PC-3 (cell line): ENCODE data around the gene SMIM44. TPM values are rescaled to one million over a fixed set of nuclear protein-coding genes. Genes with fewer than 3 reads are reported as not detected.

Experiments used
- ATAC-seq: fragments of 200-7000 bp; cut with Tn5 transposase; 2 replicates; pipeline ENCODE4 v1.9.1; 2020; ENCODE audit warnings: mild to moderate bottlenecking, moderate library complexity
- BruUV-seq: library from RNA; stranded (reverse); fragments of 400-500 nt; replicated peaks from 2 replicates; lab custom pipeline; 2021; lab: Mats Ljungman, UMichigan
- CTCF ChIA-PET: fragments of 300-600 bp; sonication (Branson Sonifier 250); formaldehyde crosslinking; loops from one replicate; lab custom pipeline; 2022; ENCODE audit warnings: antibody characterized with exemption; lab: Charles Lee
- POLR2A ChIA-PET: fragments of 300-600 bp; sonication (Branson Sonifier 250); formaldehyde crosslinking; loops from one replicate; lab custom pipeline; 2022; ENCODE audit warnings: antibody characterized with exemption; ENCODE audit not compliant: unreplicated experiment; lab: Charles Lee
- DNase-seq: peaks from one replicate; pipeline ENCODE4 v3.0.0-alpha.2; 2015
- H2AFZ ChIP-seq: fragments of 300-600 bp; sonication (generic); 2 replicates; pipeline ENCODE4 v1.6.0; 2016; ENCODE audit warnings: antibody characterized with exemption, low read length
- H3F3A ChIP-seq: fragments of 300-600 bp; sonication (generic); one replicate; pipeline ENCODE4 v1.6.0; 2017; ENCODE audit warnings: antibody characterized with exemption, low read length, control low read depth, mild to moderate bottlenecking; ENCODE audit not compliant: unreplicated experiment
- H3K27ac ChIP-seq: fragments of 300-600 bp; sonication (generic); 2 replicates; pipeline ENCODE4 v1.5.1; 2016; ENCODE audit warnings: mild to moderate bottlenecking, low read length
- H3K27me3 ChIP-seq: fragments of 300-600 bp; sonication (generic); 2 replicates; pipeline ENCODE4 v1.6.1; 2016; ENCODE audit warnings: low read length, mixed read lengths
- H3K36me3 ChIP-seq: fragments of 300-600 bp; sonication (generic); 2 replicates; pipeline ENCODE4 v1.6.1; 2016; ENCODE audit warnings: low read depth, mixed run types, low read length, mixed read lengths
- H3K4me1 ChIP-seq: fragments of 300-600 bp; sonication (generic); 2 replicates; pipeline ENCODE4 v1.5.1; 2016; ENCODE audit warnings: low read length; ENCODE audit not compliant: insufficient read depth
- H3K4me2 ChIP-seq: fragments of 300-600 bp; sonication (generic); 2 replicates; pipeline ENCODE4 v1.6.0; 2016; ENCODE audit warnings: low read length
- H3K4me3 ChIP-seq: fragments of 300-600 bp; sonication (generic); 2 replicates; pipeline ENCODE4 v1.5.1; 2016; ENCODE audit warnings: mild to moderate bottlenecking, low read length, mixed read lengths
- H3K79me2 ChIP-seq: fragments of 300-600 bp; sonication (generic); 2 replicates; pipeline ENCODE4 v1.6.1; 2017; ENCODE audit warnings: low read length, mixed read lengths
- H3K9ac ChIP-seq: fragments of 300-600 bp; sonication (generic); 2 replicates; pipeline ENCODE4 v1.6.0; 2016; ENCODE audit warnings: mild to moderate bottlenecking, low read length
- H3K9me2 ChIP-seq: fragments of 300-600 bp; sonication (generic); replicated peaks from 2 replicates; pipeline ENCODE4 v1.6.1; 2016; ENCODE audit warnings: mixed run types, low read length, mixed read lengths
- H3K9me3 ChIP-seq: fragments of 300-600 bp; sonication (generic); 2 replicates; pipeline ENCODE4 v1.6.1; 2016; ENCODE audit warnings: low read length, mixed read lengths
- H4K20me1 ChIP-seq: fragments of 300-600 bp; sonication (generic); 2 replicates; pipeline ENCODE4 v1.6.1; 2016; ENCODE audit warnings: low read length, mixed read lengths
- EZH2 ChIP-seq: fragments of 300-600 bp; sonication (generic); IDR thresholded peaks from one replicate; pipeline ENCODE4 v1.6.1; 2017; ENCODE audit warnings: antibody characterized with exemption, mild to moderate bottlenecking, low read length; ENCODE audit not compliant: unreplicated experiment
- EZH2phosphoT487 ChIP-seq: fragments of 300-600 bp; sonication (generic); IDR thresholded peaks from 2 replicates; pipeline ENCODE4 v1.6.1; 2018; ENCODE audit warnings: mild to moderate bottlenecking, antibody characterized with exemption, low read length, borderline replicate concordance
- intact Hi-C: fragments of 100-400 bp; cut with micrococcal nuclease; formaldehyde crosslinking; loops from 2 replicates; pipeline ENCODE4 v1.9.0; 2023
- total RNA-seq: library from RNA; depleted of rRNA; stranded (reverse); fragments of >200 nt; gene quantifications from 2 replicates; pipeline ENCODE4 v1.2.3, GENCODE V29; 2014
- TF ChIP-seq, protein P1 (sequence below): fragments of 300-600 bp; sonication (generic); conservative IDR thresholded peaks from 2 replicates; pipeline ENCODE4 v1.5.1; 2017; ENCODE audit warnings: antibody characterized with exemption, low read depth, mild to moderate bottlenecking, low read length

The SMIM44 gene
- total RNA-seq, 1 experiment from 2014 or later: not detected

DNA sequence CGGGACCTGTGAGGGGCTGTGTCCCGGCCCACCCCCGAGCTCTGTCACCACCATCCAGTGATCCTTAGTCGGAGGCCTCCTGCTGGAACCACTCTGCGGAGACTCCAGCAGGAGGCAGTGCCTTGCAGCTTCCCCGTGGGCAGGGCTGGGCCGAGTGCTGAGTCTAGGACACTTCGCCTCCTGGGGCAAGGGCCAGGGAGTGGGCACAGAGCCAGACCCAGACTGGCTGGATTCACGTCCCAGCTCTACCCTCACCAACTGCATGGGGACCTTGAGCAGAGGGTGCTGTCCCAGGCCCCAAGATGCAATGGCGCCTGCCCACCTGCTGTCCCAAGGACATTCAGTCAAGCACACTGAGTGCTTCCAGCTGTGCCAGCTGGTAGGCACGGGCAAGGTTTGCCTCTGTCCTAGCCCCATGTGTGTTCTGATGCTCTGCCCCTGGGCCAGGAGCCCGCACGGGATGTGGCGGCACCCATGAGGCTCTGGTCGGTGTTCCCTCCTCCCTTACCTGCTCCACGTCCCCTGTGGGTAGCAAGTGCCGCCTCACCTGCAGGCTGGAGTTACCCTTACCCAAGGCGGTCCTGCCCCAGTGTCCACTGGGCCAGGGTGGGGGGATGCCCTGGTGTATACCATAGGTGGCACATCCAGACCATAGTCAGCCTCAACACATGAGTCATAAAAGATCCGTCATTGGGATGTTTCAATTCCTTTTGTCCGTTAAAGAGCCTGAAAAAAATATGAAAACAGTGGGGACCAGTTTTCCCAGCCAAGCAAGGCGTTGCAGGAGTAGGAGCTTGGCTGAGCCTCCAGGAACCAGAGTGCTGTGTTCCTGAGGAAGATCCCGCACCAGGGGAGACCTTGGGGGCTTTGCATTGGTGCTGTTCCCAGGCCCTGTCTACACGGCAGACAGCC is 30.2 kb upstream of the SMIM44 start:
- no peaks in the 10 kb centered on the region for H3K9me2 ChIP-seq
- H3K27me3 ChIP-seq: no peaks in the 10 kb centered on the region
- H3K27ac ChIP-seq: no peak overlapping the region
- H3K4me3 ChIP-seq: no peak overlapping the region
- no peak overlapping the region for H3K9ac ChIP-seq
- ATAC-seq (no peak), DNase-seq (no peak)
- peaks cover 17% of the 10 kb centered on the region for H3K4me1 ChIP-seq
- H3K79me2 ChIP-seq: peaks cover 100% of the 10 kb centered on the region
- ChIA-PET CTCF (no interaction called here), POLR2A (no interaction called here)
- no peaks in the 10 kb centered on the region for H3K9me3 ChIP-seq
- H3K4me2 ChIP-seq: no peak overlapping the region
- H3K36me3 ChIP-seq: no peaks in the 10 kb centered on the region; the same call in 1 of the 2 replicates
- H4K20me1 ChIP-seq: peaks cover 36% of the 10 kb centered on the region; the same call in 1 of the 2 replicates
- H3F3A ChIP-seq: no peaks in the 10 kb centered on the region
- no peak overlapping the region for H2AFZ ChIP-seq
- intact Hi-C loops: no loop called here
- BruUV-seq: no TSS peak
- TF ChIP-seq EZH2 (no peak), EZH2phosphoT487 (no peak)

DNA sequence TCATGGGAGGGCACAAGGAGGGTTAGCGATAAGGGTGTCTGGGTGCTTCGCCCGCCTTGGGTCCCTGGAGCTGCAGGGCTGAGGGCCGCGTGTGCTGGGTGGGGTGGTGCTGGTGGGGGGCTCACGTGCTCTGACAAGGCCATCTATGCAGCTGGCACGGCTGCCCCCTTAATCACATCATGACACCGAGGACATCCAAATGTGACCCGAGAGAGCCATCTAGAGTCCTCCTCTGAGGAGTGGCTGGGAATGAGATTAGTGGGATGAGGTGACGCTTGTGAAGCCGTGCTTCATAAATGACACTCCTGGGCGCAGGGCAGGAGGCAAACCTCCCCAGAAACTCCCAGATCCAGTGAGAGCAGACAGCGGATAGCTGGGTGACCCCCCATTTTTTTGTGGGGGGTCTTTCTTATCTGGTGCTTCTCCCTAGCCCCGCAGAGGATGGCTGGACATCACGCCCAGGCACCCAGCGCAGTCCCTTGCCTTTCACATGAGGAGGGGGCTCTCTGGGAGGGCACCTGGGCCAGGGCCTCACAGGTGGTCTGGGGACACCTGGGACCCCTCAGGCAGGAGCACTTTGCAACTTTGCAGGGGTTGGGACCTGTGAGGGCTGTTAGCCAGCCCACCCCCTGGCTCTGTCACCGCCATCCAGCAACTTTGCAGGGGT is 29.5 kb upstream of the SMIM44 start:
- Histone ChIP-seq H2AFZ (no peak overlapping the region), H3K9me3 (no peaks in the 10 kb centered on the region), H3K27me3 (no peaks in the 10 kb centered on the region), H3K4me1 (peaks cover 20% of the 10 kb centered on the region), H3K9ac (no peak overlapping the region), H3K27ac (no peak overlapping the region), H3F3A (no peaks in the 10 kb centered on the region), H3K79me2 (peaks cover 99% of the 10 kb centered on the region), H4K20me1 (peaks cover 38% of the 10 kb centered on the region; the same call in 1 of the 2 replicates), H3K4me2 (no peak overlapping the region), H3K9me2 (no peaks in the 10 kb centered on the region), H3K4me3 (no peak overlapping the region), H3K36me3 (no peaks in the 10 kb centered on the region; the same call in 1 of the 2 replicates)
- no peak for DNase-seq
- ATAC-seq: no peak
- ChIA-PET CTCF (no interaction called here), POLR2A (no interaction called here)
- TF ChIP-seq EZH2phosphoT487 (no peak), EZH2 (no peak)
- TF ChIP-seq, protein P1, sequence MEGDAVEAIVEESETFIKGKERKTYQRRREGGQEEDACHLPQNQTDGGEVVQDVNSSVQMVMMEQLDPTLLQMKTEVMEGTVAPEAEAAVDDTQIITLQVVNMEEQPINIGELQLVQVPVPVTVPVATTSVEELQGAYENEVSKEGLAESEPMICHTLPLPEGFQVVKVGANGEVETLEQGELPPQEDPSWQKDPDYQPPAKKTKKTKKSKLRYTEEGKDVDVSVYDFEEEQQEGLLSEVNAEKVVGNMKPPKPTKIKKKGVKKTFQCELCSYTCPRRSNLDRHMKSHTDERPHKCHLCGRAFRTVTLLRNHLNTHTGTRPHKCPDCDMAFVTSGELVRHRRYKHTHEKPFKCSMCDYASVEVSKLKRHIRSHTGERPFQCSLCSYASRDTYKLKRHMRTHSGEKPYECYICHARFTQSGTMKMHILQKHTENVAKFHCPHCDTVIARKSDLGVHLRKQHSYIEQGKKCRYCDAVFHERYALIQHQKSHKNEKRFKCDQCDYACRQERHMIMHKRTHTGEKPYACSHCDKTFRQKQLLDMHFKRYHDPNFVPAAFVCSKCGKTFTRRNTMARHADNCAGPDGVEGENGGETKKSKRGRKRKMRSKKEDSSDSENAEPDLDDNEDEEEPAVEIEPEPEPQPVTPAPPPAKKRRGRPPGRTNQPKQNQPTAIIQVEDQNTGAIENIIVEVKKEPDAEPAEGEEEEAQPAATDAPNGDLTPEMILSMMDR: no peak
- BruUV-seq: no TSS peak
- intact Hi-C loops: no loop called here

DNA sequence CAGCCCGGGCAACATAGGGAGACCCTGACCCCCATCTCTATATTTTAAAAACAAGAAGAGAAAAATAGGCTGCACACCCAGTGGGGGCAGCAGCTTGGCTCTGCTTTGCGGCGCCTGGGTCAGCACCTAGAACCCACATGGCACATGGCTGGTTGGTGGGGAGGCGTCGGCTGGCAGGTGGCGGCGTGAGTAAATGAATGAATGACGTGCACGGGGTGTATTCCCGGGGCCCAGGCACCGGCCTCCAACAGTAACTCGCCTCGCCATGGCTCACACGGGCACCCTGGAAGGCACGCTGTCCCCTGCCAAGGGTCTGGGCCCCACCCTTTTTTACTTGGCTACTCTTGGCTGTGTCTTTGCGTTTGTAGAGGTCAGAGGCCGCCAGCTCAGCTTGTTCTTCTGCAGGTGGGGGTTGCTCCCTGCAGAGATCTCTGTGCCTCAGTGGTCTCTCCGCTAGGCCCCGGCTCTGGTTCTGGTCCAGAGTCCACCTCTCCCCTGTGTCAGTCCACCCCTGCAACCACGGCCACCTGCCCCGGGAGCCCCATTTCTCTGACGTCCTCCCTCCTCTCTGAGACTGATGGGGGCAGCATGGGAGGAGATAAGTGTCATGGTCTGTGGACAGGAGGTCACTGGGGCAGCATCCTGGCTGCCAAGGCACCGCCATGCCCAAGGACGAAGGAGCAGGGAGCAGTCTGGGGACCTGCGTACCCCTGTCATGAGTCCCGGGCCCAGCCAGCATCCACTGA is 28.4 kb upstream of the SMIM44 start:
- peaks cover 99% of the 10 kb centered on the region for H3K79me2 ChIP-seq

More for the DNA sequence above, 28.4 kb upstream of the SMIM44 start:
- Histone ChIP-seq H3K9ac (no peak overlapping the region), H2AFZ (no peak overlapping the region), H4K20me1 (peaks cover 37% of the 10 kb centered on the region; the same call in 1 of the 2 replicates), H3K9me2 (no peaks in the 10 kb centered on the region), H3K4me2 (no peak overlapping the region), H3K4me1 (peaks cover 20% of the 10 kb centered on the region), H3K27ac (no peak overlapping the region), H3K27me3 (no peaks in the 10 kb centered on the region), H3K9me3 (no peaks in the 10 kb centered on the region), H3K36me3 (no peaks in the 10 kb centered on the region; the same call in 1 of the 2 replicates), H3F3A (no peaks in the 10 kb centered on the region), H3K4me3 (no peak overlapping the region)
- no TSS peak for BruUV-seq
- ChIA-PET CTCF (no interaction called here), POLR2A (no interaction called here)
- TF ChIP-seq, protein P1: no peak
- no peak for TF ChIP-seq EZH2phosphoT487
- TF ChIP-seq EZH2: no peak
- intact Hi-C loops: no loop called here
- ATAC-seq (no peak), DNase-seq (no peak)
